H1 (cell line): ENCODE data around the gene S100A8. TPM values are rescaled to one million over a fixed set of nuclear protein-coding genes. Genes with fewer than 3 reads are reported as not detected.

Experiments
- CTCF ChIA-PET: fragments of 300-600 bp; sonication (Branson Sonifier 250); formaldehyde crosslinking; loops from one replicate; lab custom pipeline; 2021; ENCODE audit not compliant: partially characterized antibody; lab: Charles Lee
- POLR2A ChIA-PET: fragments of 300-600 bp; sonication (Branson Sonifier 250); formaldehyde crosslinking; loops from one replicate; lab custom pipeline; 2021; ENCODE audit warnings: inconsistent platforms; ENCODE audit not compliant: partially characterized antibody; lab: Charles Lee
- DNase-seq, 2 experiments: peaks; one replicate each; pipeline versions ENCODE4 v3.0.0 to v3.0.0-alpha.2; 2010 to 2022; ENCODE audit warnings: low spot score in 2 of 2, low read depth in 1 of 2, mixed read lengths in 1 of 2
- FAIRE-seq: peaks from 2 replicates; lab custom pipeline; 2011; peaks lifted over from hg19 to GRCh38; lab: Jason Lieb, UNC
- H2AFZ ChIP-seq: 2 replicates; pipeline ENCODE4 v1.8.1; 2012; ENCODE audit warnings: low read length, inconsistent platforms
- H2AK5ac ChIP-seq: 2 replicates; pipeline ENCODE4 v1.6.1; 2013; ENCODE audit warnings: low read depth, low read length
- H2BK120ac ChIP-seq: replicated peaks from 2 replicates; pipeline ENCODE3; 2013; ENCODE audit warnings: low read depth, low read length, inconsistent platforms
- H2BK12ac ChIP-seq: 2 replicates; pipeline ENCODE4 v1.6.1; 2013; ENCODE audit warnings: low read depth, low read length
- H2BK15ac ChIP-seq: 2 replicates; pipeline ENCODE4 v1.6.1; 2013; ENCODE audit warnings: low read length
- H2BK20ac ChIP-seq: 2 replicates; pipeline ENCODE4 v1.6.1; 2013; ENCODE audit warnings: low read length
- H2BK5ac ChIP-seq: 2 replicates; pipeline ENCODE4 v1.6.1; 2013; ENCODE audit warnings: low read depth, low read length
- H3K14ac ChIP-seq: 2 replicates; pipeline ENCODE4 v1.6.1; 2013; ENCODE audit warnings: inconsistent platforms; ENCODE audit not compliant: insufficient read length
- H3K18ac ChIP-seq: 2 replicates; pipeline ENCODE4 v1.6.1; 2013; ENCODE audit warnings: low read length; ENCODE audit errors: extremely low read depth
- H3K23ac ChIP-seq: 2 replicates; pipeline ENCODE4 v1.6.1; 2013; ENCODE audit warnings: inconsistent platforms; ENCODE audit not compliant: insufficient read length
- H3K23me2 ChIP-seq: 2 replicates; pipeline ENCODE4 v1.6.1; 2013; ENCODE audit warnings: low read depth, low read length
- H3K27ac ChIP-seq: 2 replicates; pipeline ENCODE4 v1.6.1; 2011; ENCODE audit warnings: low read depth, low read length, inconsistent platforms
- H3K27me3 ChIP-seq, 4 experiments: replicated peaks in 1 of 4; 1 replicate in 1 of 4; 2 replicates in 3 of 4; pipeline versions ENCODE4 v1.6.1 to v1.8.1; 2011 to 2013; ENCODE audit warnings: low read length in 3 of 4, mild to moderate bottlenecking in 3 of 4, inconsistent platforms in 2 of 4, mixed read lengths in 2 of 4, moderate library complexity in 1 of 4; ENCODE audit not compliant: control insufficient read depth in 3 of 4, insufficient read depth in 3 of 4; ENCODE audit errors: extremely low read depth in 1 of 4
- H3K36me3 ChIP-seq, 4 experiments: 2 replicates each; pipeline versions ENCODE4 v1.6.1 to v1.8.1; 2011 to 2013; ENCODE audit warnings: mild to moderate bottlenecking in 4 of 4, low read length in 3 of 4, moderate library complexity in 2 of 4, control low read depth in 1 of 4, inconsistent platforms in 1 of 4; ENCODE audit not compliant: insufficient read depth in 4 of 4, control insufficient read depth in 2 of 4
- H3K4ac ChIP-seq: replicated peaks from 2 replicates; pipeline ENCODE3; 2013; ENCODE audit warnings: low read length, low read depth, mixed read lengths, inconsistent platforms; ENCODE audit not compliant: insufficient read length
- H3K4me1 ChIP-seq, 4 experiments: replicated peaks in 1 of 4; 1 replicate in 1 of 4; 2 replicates in 3 of 4; pipeline versions ENCODE4 v1.6.1 to v1.8.1; 2011 to 2013; ENCODE audit warnings: low read length in 3 of 4, inconsistent platforms in 2 of 4, mixed read lengths in 1 of 4; ENCODE audit not compliant: insufficient read depth in 4 of 4, control insufficient read depth in 3 of 4
- H3K4me2 ChIP-seq, 2 experiments: 2 replicates each; pipeline versions ENCODE4 v1.6.1 to v1.8.1; 2011 to 2013; ENCODE audit warnings: low read depth in 2 of 2, low read length in 2 of 2, control low read depth in 1 of 2, inconsistent platforms in 1 of 2, mild to moderate bottlenecking in 1 of 2; ENCODE audit not compliant: insufficient read depth in 1 of 2
- H3K4me3 ChIP-seq, 4 experiments: fragments of 200-600, 300-600 bp in 1 of 4; sonication (generic), shearing (Covaris generic), sonication (Bioruptor Twin) in 1 of 4; 2 replicates each; pipeline versions ENCODE4 v1.5.1 to v1.8.1; 2011 to 2016; ENCODE audit warnings: low read length in 4 of 4, low read depth in 3 of 4, control low read depth in 2 of 4, inconsistent platforms in 2 of 4, mild to moderate bottlenecking in 2 of 4, mixed read lengths in 1 of 4, moderate library complexity in 1 of 4; ENCODE audit not compliant: insufficient read depth in 2 of 4; ENCODE audit errors: extremely low read depth in 1 of 4
- H3K56ac ChIP-seq: replicated peaks from 2 replicates; pipeline ENCODE3; 2013; ENCODE audit warnings: low read depth, mild to moderate bottlenecking, mixed read lengths, low read length, inconsistent platforms; ENCODE audit not compliant: insufficient read length
- H3K79me1 ChIP-seq: 2 replicates; pipeline ENCODE4 v1.6.1; 2013; ENCODE audit warnings: low read depth, low read length, control low read depth
- H3K79me2 ChIP-seq, 2 experiments: 2 replicates each; pipeline versions ENCODE4 v1.6.1 to v1.8.1; 2012 to 2013; ENCODE audit warnings: low read length in 2 of 2, mild to moderate bottlenecking in 2 of 2, inconsistent platforms in 1 of 2; ENCODE audit not compliant: insufficient read depth in 2 of 2, control insufficient read depth in 1 of 2
- H3K9ac ChIP-seq, 4 experiments: replicated peaks in 1 of 4; 1 replicate in 1 of 4; 2 replicates in 3 of 4; pipeline versions ENCODE4 v1.6.1 to v1.8.1; 2011 to 2013; ENCODE audit warnings: low read depth in 3 of 4, low read length in 3 of 4, control low read depth in 2 of 4, mild to moderate bottlenecking in 2 of 4, moderate library complexity in 2 of 4, inconsistent platforms in 1 of 4; ENCODE audit errors: extremely low read depth in 1 of 4
- H3K9me3 ChIP-seq, 2 experiments: 2 replicates each; pipeline versions ENCODE4 v1.6.1 to v1.8.1; 2012 to 2013; ENCODE audit warnings: mild to moderate bottlenecking in 2 of 2, moderate library complexity in 2 of 2, control low read depth in 1 of 2, inconsistent platforms in 1 of 2, low read depth in 1 of 2, low read length in 1 of 2, mixed read lengths in 1 of 2; ENCODE audit not compliant: insufficient read depth in 2 of 2
- H4K20me1 ChIP-seq, 2 experiments: replicated peaks in 1 of 2; 2 replicates each; pipeline versions ENCODE3 to v1.8.1; 2011 to 2013; ENCODE audit warnings: inconsistent platforms in 2 of 2, low read length in 2 of 2, mild to moderate bottlenecking in 1 of 2; ENCODE audit not compliant: insufficient read depth in 2 of 2, control insufficient read depth in 1 of 2
- H4K5ac ChIP-seq: 2 replicates; pipeline ENCODE4 v1.6.1; 2013; ENCODE audit warnings: low read length, low read depth, mixed read lengths, inconsistent platforms; ENCODE audit not compliant: insufficient read length
- H4K8ac ChIP-seq: 2 replicates; pipeline ENCODE4 v1.8.0; 2013; ENCODE audit warnings: mild to moderate bottlenecking, moderate library complexity, low read length, inconsistent platforms; ENCODE audit not compliant: insufficient read depth; ENCODE audit errors: extremely low read depth
- H4K91ac ChIP-seq: replicated peaks from 2 replicates; pipeline ENCODE3; 2013; ENCODE audit warnings: low read length, mixed read lengths, inconsistent platforms; ENCODE audit not compliant: insufficient read length
- CHD2 ChIP-seq: IDR thresholded peaks from 2 replicates; pipeline ENCODE4 v1.6.1; 2012; ENCODE audit warnings: low read length, improper control_type of control experiment
- CREB1 ChIP-seq: IDR thresholded peaks from 2 replicates; pipeline ENCODE4 v1.6.1; 2012; ENCODE audit warnings: inconsistent platforms
- JUN ChIP-seq: IDR thresholded peaks from 2 replicates; pipeline ENCODE4 v1.6.1; 2011; ENCODE audit warnings: low read depth, mild to moderate bottlenecking, improper control_type of control experiment, low read length
- JUND ChIP-seq: IDR thresholded peaks from 2 replicates; pipeline ENCODE4 v1.6.1; 2011; ENCODE audit warnings: mild to moderate bottlenecking, improper control_type of control experiment, low read length
- SIN3A ChIP-seq, 2 experiments: IDR thresholded peaks in 1 of 2; conservative IDR thresholded peaks in 1 of 2; 2 replicates each; pipeline ENCODE4 v1.6.1; 2011 to 2012; ENCODE audit warnings: low read length in 2 of 2, improper control_type of control experiment in 1 of 2, low read depth in 1 of 2, mild to moderate bottlenecking in 1 of 2
- SIX5 ChIP-seq: IDR thresholded peaks from 2 replicates; pipeline ENCODE4 v1.6.1; 2011; ENCODE audit warnings: mild to moderate bottlenecking, low read depth, low read length
- TAF1 ChIP-seq: IDR thresholded peaks from 2 replicates; pipeline ENCODE4 v1.6.1; 2011; ENCODE audit warnings: mild to moderate bottlenecking, low read depth, low read length
- TCF12 ChIP-seq: IDR thresholded peaks from 2 replicates; pipeline ENCODE4 v1.6.1; 2011; ENCODE audit warnings: low read depth, mild to moderate bottlenecking, low read length
- WGBS, 2 experiments: shearing (Covaris generic) in 1 of 2; methylation state at CpG; one replicate each; pipeline versions ENCODE4 v1.1.6 to v1.1.7; 2013 to 2015; ENCODE audit warnings: low lambda C conversion rate in 2 of 2, mixed read lengths in 2 of 2, inconsistent platforms in 1 of 2, low coverage in 1 of 2, missing lambda C conversion rate in 1 of 2; ENCODE audit not compliant: insufficient replicate concordance in 2 of 2, insufficient coverage in 1 of 2, insufficient read length in 1 of 2; ENCODE audit errors: extremely low coverage in 1 of 2, missing lambda C conversion rate in 1 of 2; 5-methylcytosine and 5-hydroxymethylcytosine counted together
- polyA plus RNA-seq, 7 experiments: library from polyadenylated mRNA; depleted of rRNA in 3 of 7; stranded (reverse) in 5 of 7; unstranded in 2 of 7; fragments of >200 nt in 5 of 7; fragments of 200-250 nt in 2 of 7; gene quantifications; 1 replicate in 5 of 7; 2 replicates in 1 of 7; 4 replicates in 1 of 7; pipeline versions ENCODE4 v1.2.1 to v1.2.3, GENCODE V29; 2011 to 2013; ENCODE audit warnings: missing spikeins in 2 of 7, mixed read lengths in 2 of 7
- total RNA-seq: library from RNA; stranded (reverse); fragmentation: NEBNext Ultra II Directional; extraction: Animal tissue kit (Norgen Biotek cat#: 25700); gene quantifications from 2 replicates; pipeline ENCODE4 v1.2.1, GENCODE V29; 2021
- TF ChIP-seq, protein P1 (sequence below): IDR thresholded peaks from 2 replicates; pipeline ENCODE4 v1.6.1; 2012; ENCODE audit warnings: low read length, inconsistent platforms

Gene S100A8
- total and polyA plus RNA-seq, 2 of the 8 experiments (the other 6 are each of a cell fraction or from before 2014, with no cell fraction given), result not detected

DNA sequence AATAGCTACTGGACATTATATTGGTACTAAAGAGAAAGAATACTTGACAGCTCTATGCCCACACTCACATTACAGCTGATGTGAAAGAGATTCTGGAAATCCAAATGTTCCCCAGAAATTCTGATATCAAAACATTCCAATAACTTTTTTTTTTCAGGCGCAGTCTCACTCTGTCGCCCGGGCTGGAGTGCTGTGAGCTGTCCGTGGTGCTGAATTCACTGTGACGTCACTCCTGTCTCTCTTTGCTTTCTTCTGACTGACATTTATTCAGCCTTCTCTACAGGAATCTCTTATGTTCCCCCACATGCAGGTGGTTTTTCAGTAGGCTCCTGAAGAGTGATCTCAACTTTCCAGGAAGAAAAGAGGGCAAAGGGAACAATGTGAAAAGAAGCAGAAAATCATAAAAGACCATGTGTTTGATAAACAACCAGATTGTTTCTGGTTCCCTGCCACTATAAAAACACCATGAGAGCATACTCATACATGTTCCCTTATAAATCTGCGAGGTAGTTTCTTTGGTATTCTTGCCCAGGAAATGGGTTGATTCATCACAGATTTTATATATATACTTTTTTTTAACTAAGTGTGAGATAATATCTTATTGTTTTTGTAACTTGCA lies 31.7 kb upstream of the S100A8 start:
- H3K4me2 ChIP-seq, result no peak overlapping the region
- H2AK5ac ChIP-seq, result no peak overlapping the region
- H2BK12ac ChIP-seq, result no peak overlapping the region
- H3K27ac ChIP-seq, result no peak overlapping the region
- H2AFZ ChIP-seq, result no peak overlapping the region
- 18% methylated on average over 6 of the region's 6 CpGs; no CpG with 5 or more reads in 1 of the 2 experiments for WGBS, 2 experiments
- no peak overlapping the region for H3K4ac ChIP-seq
- H2BK15ac ChIP-seq, result no peak overlapping the region
- ChIA-PET CTCF (interaction anchor here (0.7 to 2.4 kb wide), 5 partner anchors 18 to 73 kb away, joined by 3 to 9 read pairs (median 3); no protein-coding TSS in a partner anchor), POLR2A (no interaction called here)
- no peak overlapping the region for H3K56ac ChIP-seq
- FAIRE-seq (peak; percentile 84), DNase-seq (peak in 1 of 2 experiments; percentile 88)
- no peak overlapping the region for H2BK120ac ChIP-seq
- H3K36me3 ChIP-seq, result no peaks in the 10 kb centered on the region
- H3K18ac ChIP-seq, result no peak overlapping the region
- H3K4me3 ChIP-seq, result no peak overlapping the region
- H3K27me3 ChIP-seq, result no peaks in the 10 kb centered on the region
- no peak overlapping the region for H2BK5ac ChIP-seq
- no peaks in the 10 kb centered on the region for H4K20me1 ChIP-seq
- H4K5ac ChIP-seq, result no peak overlapping the region
- H3K79me2 ChIP-seq, result no peaks in the 10 kb centered on the region
- H4K91ac ChIP-seq, result no peak overlapping the region
- TF ChIP-seq CHD2, result no peak
- TF ChIP-seq SIN3A (conservative IDR thresholded peaks at IDR 0.05 in 1 of 2, IDR thresholded peaks at IDR 0.05 in 1 of 2; ENCODE audit: low read depth in 1 of 2, low read length in 2 of 2), result peak; percentile 41 to 83; a peak in 1 of 4 replicates
- TF ChIP-seq CREB1, result peak; percentile 93
- TF ChIP-seq JUN, result 0 out of 2 replicates have a peak, but pooled peaks have one; percentile 41
- peak; percentile 85 for TF ChIP-seq JUND
- no peak for TF ChIP-seq TCF12
- TF ChIP-seq, protein P1, sequence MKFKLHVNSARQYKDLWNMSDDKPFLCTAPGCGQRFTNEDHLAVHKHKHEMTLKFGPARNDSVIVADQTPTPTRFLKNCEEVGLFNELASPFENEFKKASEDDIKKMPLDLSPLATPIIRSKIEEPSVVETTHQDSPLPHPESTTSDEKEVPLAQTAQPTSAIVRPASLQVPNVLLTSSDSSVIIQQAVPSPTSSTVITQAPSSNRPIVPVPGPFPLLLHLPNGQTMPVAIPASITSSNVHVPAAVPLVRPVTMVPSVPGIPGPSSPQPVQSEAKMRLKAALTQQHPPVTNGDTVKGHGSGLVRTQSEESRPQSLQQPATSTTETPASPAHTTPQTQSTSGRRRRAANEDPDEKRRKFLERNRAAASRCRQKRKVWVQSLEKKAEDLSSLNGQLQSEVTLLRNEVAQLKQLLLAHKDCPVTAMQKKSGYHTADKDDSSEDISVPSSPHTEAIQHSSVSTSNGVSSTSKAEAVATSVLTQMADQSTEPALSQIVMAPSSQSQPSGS, result 0 out of 2 replicates have a peak, but pooled peaks have one; percentile 60
- TF ChIP-seq SIX5, result no peak
- no peak for TF ChIP-seq TAF1
- TF ChIP-seq, all 59 proteins: peak for 5
- no peaks in the 10 kb centered on the region; the same call in 1 of the 2 replicates for H3K23me2 ChIP-seq
- no peak overlapping the region for H3K23ac ChIP-seq
- no peak overlapping the region for H4K8ac ChIP-seq
- no peaks in the 10 kb centered on the region for H3K4me1 ChIP-seq
- no peaks in the 10 kb centered on the region for H3K79me1 ChIP-seq
- H2BK20ac ChIP-seq, result no peak overlapping the region
- no peak overlapping the region for H3K9ac ChIP-seq
- H3K14ac ChIP-seq, result no peak overlapping the region
- H3K9me3 ChIP-seq, result no peaks in the 10 kb centered on the region; a peak in 1 of 4 replicates
